ENCODE data around the gene GGT6. TPM values are rescaled to one million over a fixed set of nuclear protein-coding genes. Genes with fewer than 3 reads are reported as not detected.

GGT6 gene, protein sequence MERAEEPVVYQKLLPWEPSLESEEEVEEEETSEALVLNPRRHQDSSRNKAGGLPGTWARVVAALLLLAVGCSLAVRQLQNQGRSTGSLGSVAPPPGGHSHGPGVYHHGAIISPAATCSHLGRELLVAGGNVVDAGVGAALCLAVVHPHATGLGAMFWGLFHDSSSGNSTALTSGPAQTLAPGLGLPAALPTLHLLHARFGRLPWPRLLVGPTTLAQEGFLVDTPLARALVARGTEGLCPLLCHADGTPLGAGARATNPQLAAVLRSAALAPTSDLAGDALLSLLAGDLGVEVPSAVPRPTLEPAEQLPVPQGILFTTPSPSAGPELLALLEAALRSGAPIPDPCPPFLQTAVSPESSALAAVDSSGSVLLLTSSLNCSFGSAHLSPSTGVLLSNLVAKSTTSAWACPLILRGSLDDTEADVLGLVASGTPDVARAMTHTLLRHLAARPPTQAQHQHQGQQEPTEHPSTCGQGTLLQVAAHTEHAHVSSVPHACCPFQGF
- total RNA-seq: not detected

DNA sequence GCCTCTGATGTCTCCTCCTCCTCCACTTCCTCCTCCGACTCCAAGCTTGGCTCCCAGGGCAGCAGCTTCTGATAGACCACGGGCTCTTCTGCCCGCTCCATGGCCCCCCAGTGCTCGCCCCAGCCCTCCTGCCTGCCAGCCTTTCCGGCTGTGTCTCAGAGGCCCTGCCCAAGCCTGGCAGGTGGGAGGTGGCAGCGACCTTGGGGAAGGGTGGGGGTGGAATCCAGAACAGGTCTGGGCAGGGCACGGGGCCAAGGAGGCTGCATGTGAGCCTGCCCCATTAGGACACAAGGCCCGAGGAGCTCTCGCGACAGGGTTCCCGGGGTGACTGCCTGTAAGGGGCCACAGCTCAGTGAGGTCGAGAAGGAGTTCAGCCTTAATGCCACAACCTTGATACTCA is at the start of gene GGT6:
Gene GGT6 (minus strand): TSS at position 157 of the 400 bp plus-strand sequence. CDS start 56 bp downstream, at position 101.

DNA sequence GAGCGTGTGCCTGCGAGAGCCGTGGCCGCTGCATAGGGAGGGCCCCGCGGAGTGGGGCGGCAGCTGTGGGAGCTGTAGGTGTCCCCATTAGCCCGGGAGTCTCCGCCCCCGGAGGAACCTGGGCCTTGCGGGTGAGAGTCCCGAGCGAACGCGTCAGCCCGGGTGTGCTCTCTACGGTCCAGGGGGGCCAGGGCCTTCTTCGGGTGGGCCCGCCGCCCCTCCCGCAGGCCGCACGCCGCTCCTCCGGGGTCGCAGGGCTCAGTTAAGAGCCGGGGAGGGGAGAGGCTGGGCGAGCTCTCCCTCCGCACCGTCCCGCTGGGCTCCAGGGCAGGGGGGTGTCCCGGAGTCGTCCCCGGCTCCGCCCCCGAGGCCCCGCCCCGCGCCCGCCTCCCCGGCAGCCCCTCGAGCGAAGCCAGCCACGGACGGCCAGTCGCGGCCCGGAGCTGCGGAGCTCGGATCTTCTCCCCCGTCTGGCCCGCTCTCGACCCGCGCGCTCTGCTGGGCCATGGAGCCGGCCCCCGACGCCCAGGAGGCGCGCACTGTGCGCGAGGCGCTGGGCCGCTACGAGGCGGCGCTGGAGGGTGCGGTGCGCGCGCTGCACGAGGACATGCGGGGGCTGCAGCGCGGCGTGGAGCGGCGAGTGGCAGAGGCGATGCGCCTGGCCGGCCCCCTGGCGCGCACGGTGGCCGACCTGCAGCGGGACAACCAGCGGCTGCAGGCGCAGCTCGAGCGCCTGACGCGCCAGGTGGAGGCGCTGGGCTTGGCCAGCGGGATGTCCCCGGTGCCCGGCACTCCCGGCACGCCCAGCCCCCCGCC is 23.9 kb upstream of the GGT6 start, which contains the start of gene SMTNL2:
Gene SMTNL2 (plus strand): TSS at position 429 of the 816 bp plus-strand sequence. CDS start 77 bp downstream, at position 506.

DNA sequence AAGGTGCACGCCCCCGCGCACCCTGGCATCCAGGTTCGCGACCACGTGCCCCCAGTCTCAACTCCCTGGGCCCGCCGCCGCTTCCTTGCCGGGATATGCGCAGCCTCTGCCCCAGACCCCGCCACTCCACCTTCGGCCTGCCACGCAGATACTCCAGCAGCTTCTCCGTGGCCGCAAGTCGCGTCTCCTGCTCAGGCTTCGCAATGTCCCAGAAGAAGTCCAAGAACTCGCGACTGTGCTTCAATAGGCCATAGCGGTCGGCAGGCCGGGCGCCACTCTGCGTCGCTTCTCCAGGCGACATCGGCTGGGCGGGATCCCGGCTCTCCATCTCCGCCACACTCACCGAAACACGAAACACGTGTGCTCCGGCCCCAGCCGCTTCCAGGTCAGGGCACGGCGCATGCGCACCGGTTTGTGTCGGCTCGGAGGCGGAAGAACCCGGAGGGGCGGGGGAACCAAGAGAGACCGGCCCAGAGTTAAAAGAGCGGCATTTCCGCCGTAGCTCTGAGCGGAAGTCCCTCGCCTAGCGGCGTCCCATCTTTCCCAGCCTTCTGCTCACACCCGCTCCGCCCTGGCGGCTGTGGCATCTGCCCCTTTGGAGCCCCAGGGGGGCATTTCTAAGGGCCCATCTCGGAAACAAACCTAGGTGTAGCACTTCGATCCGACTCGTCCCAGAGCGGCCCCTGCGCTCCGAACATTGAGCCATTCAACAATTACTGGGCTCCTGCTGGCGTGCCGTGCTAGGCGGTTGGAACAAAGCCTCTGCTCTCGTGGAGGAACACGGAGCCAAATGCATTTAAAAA is 5.2 kb downstream of the GGT6 start, which contains the start of gene MYBBP1A:
Gene MYBBP1A (minus strand): TSS at position 388 of the 803 bp plus-strand sequence. CDS start 60 bp downstream, at position 328.

Other genes with a start within 250 kb of the GGT6 start
- 10 to 100 TPM; 33.6 to 37.2 TPM for gene UBE2G1, start 193.9 kb downstream of the GGT6 start, total RNA-seq
- gene SPNS3, start 126.6 kb downstream of the GGT6 start, total RNA-seq: not detected
- not detected for gene SPNS2, start 61.7 kb downstream of the GGT6 start, total RNA-seq
- gene MYBBP1A, start 5.2 kb downstream of the GGT6 start, total RNA-seq: 10 to 100 TPM; 51.3 to 96.9 TPM
- not detected for gene SMTNL2, start 24.0 kb upstream of the GGT6 start, total RNA-seq
- not detected for gene ALOX15, start 81.1 kb upstream of the GGT6 start, total RNA-seq
- 10 to 100 TPM; 24.4 to 31.6 TPM for gene PELP1, start 143.6 kb upstream of the GGT6 start, total RNA-seq
- gene ARRB2, start 150.1 kb upstream of the GGT6 start, total RNA-seq: 1 to 10 TPM; 8.3 to 9.7 TPM
- gene MED11, start 170.9 kb upstream of the GGT6 start, total RNA-seq: 10 to 100 TPM; 17.0 to 18.2 TPM
- under 1 TPM; under 0.01 to 0.69 TPM for gene ZMYND15, start 179.3 kb upstream of the GGT6 start, total RNA-seq
- 1 to 10 TPM; 1.7 to 6.5 TPM for gene CXCL16, start 179.4 kb upstream of the GGT6 start, total RNA-seq
- gene TM4SF5, start 211.3 kb upstream of the GGT6 start, total RNA-seq: not detected
- gene VMO1, start 225.8 kb upstream of the GGT6 start, total RNA-seq: not detected
- not detected for gene GLTPD2, start 228.4 kb upstream of the GGT6 start, total RNA-seq
- gene PSMB6, start 235.6 kb upstream of the GGT6 start, total RNA-seq: 100 to 1,000 TPM; 137 to 165 TPM
- gene PLD2, start 246.6 kb upstream of the GGT6 start, total RNA-seq: 10 to 100 TPM in 1 of 2 donors, 1 to 10 TPM in 1; 8.9 to 10.3 TPM